ENCODE results near the gene CLDN8.

The CLDN8 gene

DNA sequence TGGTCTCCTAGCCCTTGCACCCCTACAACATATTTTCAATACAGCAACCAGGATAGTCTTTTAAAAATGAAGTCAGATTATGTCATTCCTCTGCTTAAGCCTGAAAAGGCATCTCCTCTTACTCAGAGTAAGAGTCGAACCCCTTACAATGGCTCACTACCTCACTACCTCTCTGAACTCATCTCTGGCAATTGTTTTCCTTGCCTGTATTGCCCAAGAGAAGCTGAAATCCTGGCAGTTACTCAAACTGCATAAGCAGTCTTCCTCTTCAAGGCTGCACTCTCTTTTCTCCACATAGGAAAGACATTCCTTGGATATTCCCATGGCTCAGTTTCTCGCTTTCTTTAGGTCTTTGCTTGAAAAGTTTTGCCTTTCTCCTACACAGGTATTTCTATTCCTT is 22.7 kb downstream of the CLDN8 start:
- in situ Hi-C loops (cut with HindIII; ENCODE audit: low pct_unique_long_range_greater_than_20kb, low sequenced_read_pairs): no loop called here
- DNase-seq (ENCODE audit: low read depth in 1 of 2, low spot score in 1 of 2): no peak
- no peak for TF ChIP-seq JUND (IDR thresholded peaks at IDR 0.05; ENCODE audit: low read depth)

GRCh38 chr21:30190554-30190953 is 25.3 kb downstream of the CLDN8 start:
- no peak for TF ChIP-seq JUND (IDR thresholded peaks at IDR 0.05; ENCODE audit: low read depth)
- DNase-seq (ENCODE audit: low read depth in 1 of 2, low spot score in 1 of 2): no peak
- in situ Hi-C loops (cut with HindIII; ENCODE audit: low pct_unique_long_range_greater_than_20kb, low sequenced_read_pairs): no loop called here

DNA sequence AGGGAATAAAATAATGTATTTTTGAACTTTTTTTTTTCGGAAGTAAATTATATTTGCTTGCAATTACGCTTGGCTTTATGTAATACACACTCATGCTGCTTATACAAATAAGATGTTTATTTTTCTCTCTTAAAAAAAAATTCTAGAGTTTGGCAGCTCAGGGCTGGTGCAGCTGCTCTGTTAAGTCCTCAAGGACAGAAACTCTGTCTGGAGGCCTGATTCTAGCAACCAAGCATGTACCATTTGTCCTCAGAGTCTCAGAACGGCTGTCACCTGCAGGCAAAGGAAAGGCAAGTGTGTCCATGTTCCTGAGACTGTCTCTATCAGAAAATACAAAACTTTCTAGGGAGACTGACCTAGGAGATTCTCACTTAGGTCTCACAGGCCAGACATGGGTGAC is 26.1 kb downstream of the CLDN8 start:
- in situ Hi-C loops (cut with HindIII; ENCODE audit: low pct_unique_long_range_greater_than_20kb, low sequenced_read_pairs): no loop called here
- DNase-seq (ENCODE audit: low read depth in 1 of 2, low spot score in 1 of 2): no peak
- no peak for TF ChIP-seq JUND (IDR thresholded peaks at IDR 0.05; ENCODE audit: low read depth)

- in situ Hi-C loops (cut with HindIII; ENCODE audit: low pct_unique_long_range_greater_than_20kb, low sequenced_read_pairs): no loop called here
- no peak for DNase-seq (ENCODE audit: low read depth in 1 of 2, low spot score in 1 of 2)
These were observed 29.7 kb downstream of the CLDN8 start for GRCh38 chr21:30186242-30186641.

GRCh38 chr21:30168086-30168485 is 47.8 kb downstream of the CLDN8 start:
- no peak for DNase-seq (ENCODE audit: low read depth in 1 of 2, low spot score in 1 of 2)
- in situ Hi-C loops (cut with HindIII; ENCODE audit: low pct_unique_long_range_greater_than_20kb, low sequenced_read_pairs): no loop called here
- no peak for TF ChIP-seq JUND (IDR thresholded peaks at IDR 0.05; ENCODE audit: low read depth)

More at GRCh38 chr21:30186242-30186641, 29.7 kb downstream of the CLDN8 start:
- no peak for TF ChIP-seq JUND (IDR thresholded peaks at IDR 0.05; ENCODE audit: low read depth)

- in situ Hi-C loops (cut with HindIII; ENCODE audit: low pct_unique_long_range_greater_than_20kb, low sequenced_read_pairs): no loop called here
- no peak for DNase-seq (ENCODE audit: low read depth in 1 of 2, low spot score in 1 of 2)
- no peak for TF ChIP-seq JUND (IDR thresholded peaks at IDR 0.05; ENCODE audit: low read depth)
These were observed 49.2 kb downstream of the CLDN8 start, which contains the start of gene CLDN17 for GRCh38 chr21:30166705-30167104. Gene CLDN17 (minus strand): TSS chr21:30166805. CDS start chr21:30166617, 188 bp downstream.

- in situ Hi-C loops (cut with HindIII; ENCODE audit: low pct_unique_long_range_greater_than_20kb, low sequenced_read_pairs): no loop called here
- TF ChIP-seq JUND (IDR thresholded peaks at IDR 0.05; ENCODE audit: low read depth): no peak
- DNase-seq (ENCODE audit: low read depth in 1 of 2, low spot score in 1 of 2): no peak
These were observed 49.7 kb downstream of the CLDN8 start for GRCh38 chr21:30166171-30166570.

DNA sequence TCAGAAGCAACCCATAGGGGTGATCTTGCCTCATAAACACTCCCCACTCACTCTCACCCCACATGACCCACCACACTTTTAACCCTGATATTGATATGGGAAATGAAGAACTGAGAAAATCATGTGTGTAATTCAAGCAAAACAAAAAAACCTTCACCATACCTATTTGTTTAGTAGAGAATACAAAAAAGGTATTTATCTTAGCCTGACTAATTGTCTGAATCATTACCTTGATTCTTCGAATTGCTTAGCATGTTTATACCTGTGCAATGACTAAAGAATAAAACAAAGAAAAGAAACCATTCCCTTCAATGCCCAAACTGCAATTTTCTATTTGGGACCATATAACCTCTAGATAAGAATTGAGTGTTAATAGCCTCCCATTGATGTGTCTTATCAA is 51.1 kb downstream of the CLDN8 start:
- no peak for TF ChIP-seq JUND (IDR thresholded peaks at IDR 0.05; ENCODE audit: low read depth)
- in situ Hi-C loops (cut with HindIII; ENCODE audit: low pct_unique_long_range_greater_than_20kb, low sequenced_read_pairs): no loop called here
- DNase-seq (ENCODE audit: low read depth in 1 of 2, low spot score in 1 of 2): no peak
